ENCODE results near the gene DDC.

DNA sequence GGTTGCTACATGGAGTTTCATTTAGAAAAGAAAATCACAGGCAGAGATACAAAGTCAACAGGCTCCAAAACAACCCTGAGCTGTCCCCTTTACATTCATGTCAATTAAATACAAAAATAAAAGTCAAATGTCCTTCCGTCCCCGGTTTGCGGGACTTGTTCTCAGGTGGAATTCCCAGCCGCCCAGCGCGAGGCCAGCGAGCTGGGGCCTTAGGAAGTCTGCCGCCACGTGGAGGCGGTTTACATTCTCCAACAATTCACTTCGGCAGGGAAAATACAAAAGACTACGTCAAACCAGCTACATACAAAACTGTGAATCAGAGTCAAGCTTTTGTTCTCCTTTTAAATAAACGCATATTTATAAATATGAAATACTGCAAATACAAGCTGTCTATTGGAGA, 25.3 kb upstream of the DDC start:
- TF ChIP-seq, protein P1, sequence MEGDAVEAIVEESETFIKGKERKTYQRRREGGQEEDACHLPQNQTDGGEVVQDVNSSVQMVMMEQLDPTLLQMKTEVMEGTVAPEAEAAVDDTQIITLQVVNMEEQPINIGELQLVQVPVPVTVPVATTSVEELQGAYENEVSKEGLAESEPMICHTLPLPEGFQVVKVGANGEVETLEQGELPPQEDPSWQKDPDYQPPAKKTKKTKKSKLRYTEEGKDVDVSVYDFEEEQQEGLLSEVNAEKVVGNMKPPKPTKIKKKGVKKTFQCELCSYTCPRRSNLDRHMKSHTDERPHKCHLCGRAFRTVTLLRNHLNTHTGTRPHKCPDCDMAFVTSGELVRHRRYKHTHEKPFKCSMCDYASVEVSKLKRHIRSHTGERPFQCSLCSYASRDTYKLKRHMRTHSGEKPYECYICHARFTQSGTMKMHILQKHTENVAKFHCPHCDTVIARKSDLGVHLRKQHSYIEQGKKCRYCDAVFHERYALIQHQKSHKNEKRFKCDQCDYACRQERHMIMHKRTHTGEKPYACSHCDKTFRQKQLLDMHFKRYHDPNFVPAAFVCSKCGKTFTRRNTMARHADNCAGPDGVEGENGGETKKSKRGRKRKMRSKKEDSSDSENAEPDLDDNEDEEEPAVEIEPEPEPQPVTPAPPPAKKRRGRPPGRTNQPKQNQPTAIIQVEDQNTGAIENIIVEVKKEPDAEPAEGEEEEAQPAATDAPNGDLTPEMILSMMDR (IDR thresholded peaks at IDR 0.05) = no peak
- TF ChIP-seq POLR2A (IDR thresholded peaks at IDR 0.05) = no peak
